SU-DHL-6 (cell line): Measurements from ENCODE around the gene HES7.
A peak's percentile ranks its signal among the peaks of the same experiment; 100 is the strongest.

ENCODE experiments used
- H2AFZ ChIP-seq: fragments of 200-600 bp; sonication (generic); 2 replicates; pipeline ENCODE4 v1.6.1; 2014; ENCODE audit warnings: low read depth, mild to moderate bottlenecking, moderate library complexity, mixed read lengths, antibody characterized with exemption, low read length; ENCODE audit not compliant: severe bottlenecking
- H3F3A ChIP-seq: fragments of 200-600 bp; shearing (Covaris generic); 2 replicates; pipeline ENCODE4 v1.6.0; 2016; ENCODE audit warnings: antibody characterized with exemption, mild to moderate bottlenecking; ENCODE audit not compliant: insufficient read depth
- H3K27ac ChIP-seq: fragments of 200-600 bp; sonication (generic); 2 replicates; pipeline ENCODE4 v1.5.1; 2016; ENCODE audit warnings: low read depth, mild to moderate bottlenecking, low read length, moderate library complexity, mixed read lengths
- H3K27me3 ChIP-seq: fragments of 200-600 bp; sonication (generic), shearing (Covaris generic); 2 replicates; pipeline ENCODE4 v1.6.0; 2014; ENCODE audit warnings: mild to moderate bottlenecking, low read length
- H3K36me3 ChIP-seq: fragments of 200-600 bp; sonication (generic); 2 replicates; pipeline ENCODE4 v1.6.1; 2014; ENCODE audit warnings: mild to moderate bottlenecking, low read length, mixed read lengths
- H3K4me2 ChIP-seq: fragments of 300-600, 200-600 bp; shearing (Covaris generic), sonication (generic); 2 replicates; pipeline ENCODE4 v1.6.0; 2014; ENCODE audit warnings: low read length, low read depth, mild to moderate bottlenecking; ENCODE audit not compliant: poor library complexity, severe bottlenecking
- H3K4me3 ChIP-seq: fragments of 200-600 bp; sonication (generic); 2 replicates; pipeline ENCODE4 v1.5.1; 2014; ENCODE audit warnings: antibody characterized with exemption, low read length, mild to moderate bottlenecking, mixed read lengths; ENCODE audit not compliant: insufficient read depth, poor library complexity, severe bottlenecking
- H3K79me2 ChIP-seq: fragments of 200-600 bp; sonication (generic); 2 replicates; pipeline ENCODE4 v1.6.1; 2014; ENCODE audit warnings: mild to moderate bottlenecking, low read length, moderate library complexity; ENCODE audit not compliant: insufficient read depth
- H3K9ac ChIP-seq: fragments of 200-600 bp; sonication (generic); 2 replicates; pipeline ENCODE4 v1.7.0; 2014; ENCODE audit warnings: mild to moderate bottlenecking, low read length
- H3K9me2 ChIP-seq: fragments of 200-600 bp; sonication (generic); replicated peaks from 2 replicates; pipeline ENCODE4 v1.6.1; 2014; ENCODE audit warnings: low read length; ENCODE audit not compliant: insufficient read depth
- H3K9me3 ChIP-seq: fragments of 200-600 bp; sonication (generic); 2 replicates; pipeline ENCODE4 v1.6.1; 2014; ENCODE audit warnings: low read length, mixed read lengths; ENCODE audit not compliant: insufficient read depth
- H4K20me1 ChIP-seq: fragments of 200-600 bp; sonication (generic); 2 replicates; pipeline ENCODE4 v1.6.1; 2014; ENCODE audit warnings: low read depth, mild to moderate bottlenecking, antibody characterized with exemption, low read length, moderate library complexity, mixed read lengths
- EZH2phosphoT487 ChIP-seq: fragments of 200-600 bp; sonication (generic), shearing (Covaris generic); conservative IDR thresholded peaks from 2 replicates; pipeline ENCODE4 v1.6.1; 2018; ENCODE audit warnings: mild to moderate bottlenecking, antibody characterized with exemption, low read length, moderate library complexity, mixed read lengths
- TF ChIP-seq, protein P1 (sequence below): fragments of 200-600 bp; sonication (generic); IDR thresholded peaks from one replicate; pipeline ENCODE4 v1.5.1; 2017; ENCODE audit warnings: antibody characterized with exemption, mild to moderate bottlenecking, low read length, moderate library complexity; ENCODE audit not compliant: insufficient read depth, poor library complexity, severe bottlenecking

The HES7 gene

DNA sequence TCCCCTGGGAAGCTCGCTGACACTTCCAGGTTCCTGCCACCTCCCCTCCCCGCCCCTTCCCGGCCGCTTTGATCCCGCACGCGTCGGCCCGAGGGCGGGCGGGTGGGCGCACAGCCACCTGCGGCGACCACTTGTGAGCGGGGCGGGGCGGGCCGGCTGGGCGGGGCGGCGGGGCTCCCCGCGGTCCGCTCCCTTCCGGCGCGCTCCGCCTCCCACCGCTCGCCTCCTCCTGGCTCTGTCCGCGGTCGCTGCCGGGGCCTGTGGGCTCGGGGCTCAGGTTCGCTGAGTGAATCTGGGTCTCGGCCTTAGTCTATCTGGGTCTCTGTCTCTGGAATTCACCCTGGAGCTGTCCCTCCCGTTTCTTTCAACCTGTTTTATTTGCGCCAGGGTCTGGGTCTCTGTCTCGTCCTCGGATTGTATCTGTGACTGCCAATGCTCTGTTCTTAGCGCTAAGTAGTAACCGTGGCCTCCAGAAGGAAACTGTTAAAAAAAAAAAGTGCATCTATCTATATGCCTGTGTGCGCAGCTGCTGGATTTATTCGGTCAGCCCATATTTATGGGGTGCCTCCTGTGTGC lies 2.7 kb upstream of the HES7 start:
- Histone ChIP-seq H3K9me2 (no peaks in the 10 kb centered on the region), H3K79me2 (no peaks in the 10 kb centered on the region), H3K4me2 (peak overlapping the region; percentile 64), H2AFZ (peak overlapping the region; percentile 65), H3K27me3 (no peaks in the 10 kb centered on the region), H3F3A (peaks cover 3% of the 10 kb centered on the region; the same call in 1 of the 2 replicates), H3K9ac (peak overlapping the region; percentile 50), H3K4me3 (peak overlapping the region; percentile 57), H4K20me1 (no peaks in the 10 kb centered on the region), H3K27ac (no peak overlapping the region), H3K36me3 (no peaks in the 10 kb centered on the region), H3K9me3 (no peaks in the 10 kb centered on the region)
- no peak for TF ChIP-seq EZH2phosphoT487
- TF ChIP-seq, protein P1, sequence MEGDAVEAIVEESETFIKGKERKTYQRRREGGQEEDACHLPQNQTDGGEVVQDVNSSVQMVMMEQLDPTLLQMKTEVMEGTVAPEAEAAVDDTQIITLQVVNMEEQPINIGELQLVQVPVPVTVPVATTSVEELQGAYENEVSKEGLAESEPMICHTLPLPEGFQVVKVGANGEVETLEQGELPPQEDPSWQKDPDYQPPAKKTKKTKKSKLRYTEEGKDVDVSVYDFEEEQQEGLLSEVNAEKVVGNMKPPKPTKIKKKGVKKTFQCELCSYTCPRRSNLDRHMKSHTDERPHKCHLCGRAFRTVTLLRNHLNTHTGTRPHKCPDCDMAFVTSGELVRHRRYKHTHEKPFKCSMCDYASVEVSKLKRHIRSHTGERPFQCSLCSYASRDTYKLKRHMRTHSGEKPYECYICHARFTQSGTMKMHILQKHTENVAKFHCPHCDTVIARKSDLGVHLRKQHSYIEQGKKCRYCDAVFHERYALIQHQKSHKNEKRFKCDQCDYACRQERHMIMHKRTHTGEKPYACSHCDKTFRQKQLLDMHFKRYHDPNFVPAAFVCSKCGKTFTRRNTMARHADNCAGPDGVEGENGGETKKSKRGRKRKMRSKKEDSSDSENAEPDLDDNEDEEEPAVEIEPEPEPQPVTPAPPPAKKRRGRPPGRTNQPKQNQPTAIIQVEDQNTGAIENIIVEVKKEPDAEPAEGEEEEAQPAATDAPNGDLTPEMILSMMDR, result no peak

DNA sequence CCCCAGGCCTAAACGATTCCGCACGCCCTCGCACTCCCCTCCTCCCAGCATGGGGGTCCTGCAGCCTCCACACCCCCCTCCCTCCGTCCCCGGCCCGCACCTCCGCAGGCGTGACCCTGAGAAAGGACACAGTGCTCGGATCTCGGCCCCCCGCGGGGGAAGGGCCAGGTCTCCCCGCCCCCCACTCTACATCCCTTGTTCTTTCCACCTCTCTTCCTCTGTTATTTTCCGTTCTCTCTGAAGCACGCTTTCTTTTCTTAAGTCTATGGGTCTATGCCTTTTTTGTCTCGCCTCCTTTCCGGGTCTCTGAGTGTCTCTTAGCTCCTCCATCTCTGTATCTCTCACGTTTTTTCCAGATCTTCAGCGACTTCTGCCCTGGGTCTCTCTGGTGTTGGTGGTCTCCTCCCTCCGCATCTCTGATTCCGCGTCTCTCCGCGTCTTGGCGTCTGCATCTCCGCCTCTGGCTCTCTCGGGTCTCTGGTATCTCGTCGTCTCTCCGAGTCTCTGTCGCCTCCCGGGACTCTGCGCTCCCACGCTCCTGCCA lies 2.1 kb upstream of the HES7 start:
- Histone ChIP-seq H3K27me3 (no peaks in the 10 kb centered on the region), H3K9me2 (no peaks in the 10 kb centered on the region), H3K36me3 (no peaks in the 10 kb centered on the region), H3K4me2 (peak overlapping the region; percentile 64), H3K27ac (no peak overlapping the region), H3F3A (peaks cover 5% of the 10 kb centered on the region), H3K79me2 (no peaks in the 10 kb centered on the region), H3K9me3 (no peaks in the 10 kb centered on the region), H4K20me1 (no peaks in the 10 kb centered on the region), H2AFZ (peak overlapping the region; percentile 65), H3K4me3 (peak overlapping the region; percentile 57), H3K9ac (peak overlapping the region; percentile 50)
- TF ChIP-seq, protein P1, result no peak

DNA sequence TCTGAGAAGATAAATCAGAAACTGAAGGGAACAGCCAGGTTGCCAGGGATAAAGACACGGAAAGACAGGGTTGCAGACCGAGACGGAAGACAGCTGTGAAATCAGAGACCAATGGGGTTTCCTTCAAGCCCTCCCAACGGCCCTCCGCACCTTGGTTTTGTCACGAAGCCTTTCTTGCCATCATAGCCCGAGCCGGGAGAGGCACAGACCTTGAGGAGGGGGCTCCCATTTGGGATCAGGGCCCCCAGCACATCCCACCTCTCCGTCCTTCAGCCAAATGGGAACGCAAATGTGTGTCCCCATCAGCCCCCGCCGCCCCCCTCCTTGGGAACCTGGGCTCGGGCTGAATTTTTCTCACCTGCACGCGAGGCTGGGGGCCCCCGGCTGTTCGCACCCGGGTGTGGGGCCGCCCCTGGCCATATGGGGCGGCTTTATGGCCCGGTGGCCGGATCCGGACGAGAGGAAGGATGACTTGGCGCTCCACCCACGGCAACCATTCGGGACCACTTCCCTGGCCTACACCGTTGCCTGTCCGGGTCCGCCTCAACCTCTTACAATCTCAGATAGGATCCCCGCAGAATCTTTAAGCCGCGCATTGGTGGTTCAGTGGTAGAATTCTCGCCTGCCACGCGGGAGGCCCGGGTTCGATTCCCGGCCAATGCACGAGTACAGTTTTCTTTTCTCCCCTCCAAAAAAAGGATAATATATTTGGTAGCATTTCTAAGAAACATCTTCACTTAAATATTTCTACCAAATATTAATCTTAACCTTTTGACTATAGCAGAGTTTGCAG lies 1.4 kb upstream of the HES7 start:
- Histone ChIP-seq H3K27me3 (no peaks in the 10 kb centered on the region), H3K36me3 (no peaks in the 10 kb centered on the region), H2AFZ (no peak overlapping the region), H3K4me2 (peak overlapping the region; percentile 64), H3K4me3 (peak overlapping the region; percentile 57), H3K9me3 (no peaks in the 10 kb centered on the region), H3K27ac (no peak overlapping the region), H4K20me1 (no peaks in the 10 kb centered on the region), H3K9me2 (no peaks in the 10 kb centered on the region), H3K79me2 (no peaks in the 10 kb centered on the region), H3F3A (peaks cover 10% of the 10 kb centered on the region), H3K9ac (peak overlapping the region; percentile 50)
- TF ChIP-seq EZH2phosphoT487, result no peak
